Memory B cell (primary cell): Measurements from ENCODE around the gene LARGE1.

Source experiments
- ATAC-seq: fragments of 150-1000 bp; cut with Tn5 transposase; 2 replicates; pipeline ENCODE4 v1.10.0; 2021; ENCODE audit warnings: low read depth, mild to moderate bottlenecking, moderate library complexity
- DNase-seq, 2 donors: peaks; one replicate each; pipeline ENCODE4 v3.0.0; 2022; ENCODE audit warnings: low spot score in 2 of 2
- H3K27ac Mint-ChIP-seq: one replicate; pipeline ENCODE4 v1.8.0; 2022; ENCODE audit warnings: mild to moderate bottlenecking, moderate library complexity, mixed read lengths
- H3K27me3 Mint-ChIP-seq: one replicate; pipeline ENCODE4 v1.8.0; 2022; ENCODE audit warnings: mixed read lengths
- H3K36me3 Mint-ChIP-seq: one replicate; pipeline ENCODE4 v1.8.0; 2022; ENCODE audit warnings: mild to moderate bottlenecking, mixed read lengths
- H3K4me1 Mint-ChIP-seq: one replicate; pipeline ENCODE4 v1.8.0; 2022; ENCODE audit warnings: mixed read lengths
- H3K4me3 Mint-ChIP-seq: one replicate; pipeline ENCODE4 v1.8.0; 2022; ENCODE audit warnings: mild to moderate bottlenecking, moderate library complexity, mixed read lengths
- H3K9me3 Mint-ChIP-seq: one replicate; pipeline ENCODE4 v1.8.0; 2022; ENCODE audit warnings: mixed read lengths

Gene LARGE1

DNA sequence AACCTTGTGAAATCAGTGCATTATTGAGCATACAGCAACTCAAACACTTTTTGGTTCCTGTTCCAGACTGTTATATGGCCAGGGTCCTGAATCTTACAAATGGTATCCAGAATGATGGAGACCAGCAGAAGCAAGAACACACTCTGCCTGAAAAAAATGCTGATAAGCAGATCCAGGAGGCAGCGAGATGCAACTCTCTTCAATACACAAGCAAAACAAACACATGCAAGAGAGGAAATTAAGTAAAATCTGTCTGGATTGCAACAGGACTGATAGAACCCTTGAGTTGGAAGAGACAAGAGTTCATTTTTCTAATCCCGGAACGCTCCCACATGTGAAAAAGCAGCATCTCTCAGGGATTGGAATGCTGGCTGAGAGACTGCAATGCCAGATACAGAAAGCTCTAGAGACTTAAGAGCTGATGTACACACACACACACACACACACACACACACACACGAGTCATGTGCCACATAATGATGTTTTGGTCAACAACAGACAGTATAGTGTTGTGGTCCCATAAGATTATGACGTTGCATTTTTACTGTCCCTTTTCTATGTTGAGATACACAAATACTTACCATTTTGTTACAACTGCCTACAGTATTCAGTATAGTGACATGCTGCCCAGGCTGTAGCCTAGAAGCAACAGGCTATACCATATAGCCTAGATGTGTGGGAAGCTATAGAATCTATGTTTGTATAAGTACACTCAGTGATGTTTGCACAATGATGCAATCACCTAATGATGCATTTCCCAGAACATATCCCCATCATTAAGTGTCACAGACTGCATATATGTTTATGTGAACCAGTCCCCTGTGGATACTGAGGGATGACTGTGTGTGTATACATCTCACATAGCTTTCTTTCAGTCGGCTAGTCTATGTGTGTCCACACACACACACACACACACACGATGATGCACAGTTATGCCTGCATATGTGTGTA, 406.6 kb downstream of the LARGE1 start:
- no peak overlapping the region for H3K4me3 Mint-ChIP-seq
- H3K4me1 Mint-ChIP-seq: peaks cover 2% of the 10 kb centered on the region
- no peak overlapping the region for H3K27ac Mint-ChIP-seq
- H3K27me3 Mint-ChIP-seq: no peaks in the 10 kb centered on the region
- peaks cover 2% of the 10 kb centered on the region for H3K36me3 Mint-ChIP-seq
- ATAC-seq (no peak), DNase-seq (no peak)
- no peaks in the 10 kb centered on the region for H3K9me3 Mint-ChIP-seq

DNA sequence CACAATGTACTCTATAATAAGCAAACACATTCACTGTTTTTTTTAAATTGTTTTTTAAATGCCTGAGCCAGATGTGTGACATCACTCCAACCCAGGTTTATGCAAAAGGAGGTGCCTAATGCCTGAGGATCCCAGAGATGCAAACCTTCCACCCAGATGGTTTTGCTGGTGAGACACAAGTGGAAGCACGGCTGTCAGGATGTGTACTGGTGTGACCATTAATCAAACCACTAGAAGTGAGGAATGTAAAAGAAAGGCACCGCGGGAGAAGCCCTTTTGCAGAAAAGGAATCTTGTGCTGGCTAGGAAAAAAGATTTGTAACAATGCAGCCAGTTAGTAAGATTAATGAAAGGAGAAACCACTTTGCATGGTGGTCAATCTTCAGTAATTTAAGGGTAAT, 407.4 kb downstream of the LARGE1 start:
- Mint-ChIP-seq H3K4me3 (no peak overlapping the region), H3K9me3 (no peaks in the 10 kb centered on the region), H3K36me3 (peaks cover 2% of the 10 kb centered on the region), H3K27me3 (peaks cover 2% of the 10 kb centered on the region), H3K4me1 (no peaks in the 10 kb centered on the region), H3K27ac (no peak overlapping the region)
- ATAC-seq: no peak
- DNase-seq: no peak

- ATAC-seq (no peak), DNase-seq (no peak)
- Mint-ChIP-seq H3K4me3 (no peak overlapping the region), H3K9me3 (no peaks in the 10 kb centered on the region), H3K4me1 (no peaks in the 10 kb centered on the region), H3K36me3 (peaks cover 2% of the 10 kb centered on the region), H3K27ac (no peak overlapping the region), H3K27me3 (peaks cover 2% of the 10 kb centered on the region)
Measured at GRCh38 chr22:33510429-33510904, 409.8 kb downstream of the LARGE1 start.

DNA sequence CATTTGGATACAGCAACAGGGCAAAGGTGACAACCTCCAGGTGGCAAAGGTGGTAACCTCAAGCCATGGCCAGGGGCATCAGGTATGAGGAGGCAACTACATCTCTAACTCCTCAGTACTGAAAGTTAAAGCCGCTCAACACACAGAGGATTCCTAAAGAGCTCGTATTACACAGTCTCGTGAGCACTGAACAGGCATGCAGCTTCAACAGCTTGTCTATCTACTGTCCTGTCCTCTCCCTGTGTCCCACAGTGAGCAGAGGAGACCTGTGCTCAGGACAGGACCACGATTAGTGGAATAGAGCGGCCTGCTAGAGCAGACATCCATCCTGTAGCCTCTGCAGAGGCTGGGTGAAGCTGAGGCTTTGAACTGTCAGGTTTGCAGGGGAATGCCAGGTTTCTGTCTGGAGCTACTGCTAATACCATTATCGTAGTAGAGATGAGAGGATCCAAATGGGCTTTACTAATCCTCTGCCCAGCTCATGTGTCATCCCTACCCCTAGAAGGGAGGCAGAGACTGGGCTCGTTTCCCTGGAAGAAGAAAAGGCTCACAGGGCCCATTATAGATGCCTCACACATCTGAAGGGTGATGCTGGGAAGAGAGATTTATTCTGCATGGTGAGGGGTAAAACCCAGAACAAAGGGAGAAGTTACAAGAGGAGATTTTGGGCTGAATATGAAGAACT, 415.2 kb downstream of the LARGE1 start:
- DNase-seq (no peak), ATAC-seq (no peak)
- H3K4me3 Mint-ChIP-seq: no peak overlapping the region
- peaks cover 6% of the 10 kb centered on the region for H3K36me3 Mint-ChIP-seq
- H3K27ac Mint-ChIP-seq: no peak overlapping the region
- H3K27me3 Mint-ChIP-seq: peaks cover 7% of the 10 kb centered on the region
- no peaks in the 10 kb centered on the region for H3K9me3 Mint-ChIP-seq
- H3K4me1 Mint-ChIP-seq: peaks cover 3% of the 10 kb centered on the region

DNA sequence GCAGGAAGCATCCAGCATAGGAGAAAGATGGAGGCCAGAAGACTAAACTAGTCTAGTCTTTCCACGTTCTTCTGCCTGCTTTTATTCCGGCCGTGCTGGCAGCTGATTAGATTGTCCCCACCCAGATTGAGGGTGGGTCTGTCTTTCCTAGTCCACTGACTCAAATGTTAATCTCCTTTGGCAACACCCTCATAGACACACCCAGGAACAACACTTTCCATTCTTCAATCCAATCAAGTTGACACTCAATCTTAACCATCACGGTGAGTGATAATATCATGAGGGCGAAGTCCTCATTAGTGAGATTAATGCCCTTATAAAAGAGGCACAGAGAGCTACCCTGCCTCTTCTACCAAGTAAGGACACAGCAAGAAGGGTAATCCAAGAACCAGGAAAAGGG, 424.2 kb downstream of the LARGE1 start:
- no peak overlapping the region for H3K27ac Mint-ChIP-seq
- H3K27me3 Mint-ChIP-seq: peaks cover 5% of the 10 kb centered on the region
- H3K9me3 Mint-ChIP-seq: no peaks in the 10 kb centered on the region
- DNase-seq: no peak
- no peak for ATAC-seq
- no peak overlapping the region for H3K4me3 Mint-ChIP-seq
- H3K36me3 Mint-ChIP-seq: peaks cover 2% of the 10 kb centered on the region
- peaks cover 6% of the 10 kb centered on the region for H3K4me1 Mint-ChIP-seq

GRCh38 chr22:33493476-33494205, 426.6 kb downstream of the LARGE1 start:
- H3K4me1 Mint-ChIP-seq: peaks cover 6% of the 10 kb centered on the region
- peaks cover 2% of the 10 kb centered on the region for H3K9me3 Mint-ChIP-seq
- DNase-seq (no peak), ATAC-seq (no peak)
- H3K36me3 Mint-ChIP-seq: peaks cover 7% of the 10 kb centered on the region
- H3K27me3 Mint-ChIP-seq: peaks cover 4% of the 10 kb centered on the region
- H3K27ac Mint-ChIP-seq: no peak overlapping the region
- no peak overlapping the region for H3K4me3 Mint-ChIP-seq

GRCh38 chr22:33492210-33492651, 428.0 kb downstream of the LARGE1 start:
- Mint-ChIP-seq H3K27ac (no peak overlapping the region), H3K4me3 (peak overlapping the region; percentile 52), H3K27me3 (peaks cover 4% of the 10 kb centered on the region), H3K4me1 (peaks cover 6% of the 10 kb centered on the region), H3K36me3 (peaks cover 7% of the 10 kb centered on the region), H3K9me3 (peaks cover 2% of the 10 kb centered on the region)
- DNase-seq (no peak), ATAC-seq (no peak)

DNA sequence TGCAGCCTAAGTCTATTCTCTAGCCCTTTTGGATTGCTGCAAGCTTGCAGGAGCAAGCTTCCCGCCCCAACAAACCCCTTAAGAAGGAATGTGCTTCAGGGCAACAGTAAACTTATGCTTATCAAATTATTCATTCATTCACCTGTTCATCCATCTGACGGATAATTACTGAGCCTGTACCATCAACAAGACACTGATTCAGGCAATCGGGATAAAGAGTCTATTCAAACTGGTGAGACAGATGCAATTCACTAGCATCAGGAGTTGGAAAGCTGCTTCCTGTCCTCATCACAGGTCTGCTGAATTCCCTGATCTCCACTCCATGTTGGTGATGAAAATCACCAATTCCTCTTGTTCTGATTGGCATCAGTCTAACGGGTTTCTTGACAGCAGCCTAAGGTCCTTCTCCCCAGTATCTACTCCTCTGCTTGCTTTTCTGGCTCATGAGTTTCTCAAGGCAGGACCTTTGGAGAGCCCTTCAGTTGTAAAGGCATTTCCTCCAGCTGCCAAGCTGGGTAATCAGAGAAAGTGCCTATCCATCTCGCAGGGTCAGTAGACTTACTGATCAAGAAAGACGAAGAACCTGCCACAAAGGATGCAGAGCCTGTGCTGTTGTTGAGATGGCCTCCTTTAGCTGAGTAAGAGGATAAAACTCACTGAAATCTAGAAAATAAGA, 433.1 kb downstream of the LARGE1 start:
- DNase-seq: no peak
- H3K4me1 Mint-ChIP-seq: no peaks in the 10 kb centered on the region
- peaks cover 2% of the 10 kb centered on the region for H3K9me3 Mint-ChIP-seq
- peaks cover 7% of the 10 kb centered on the region for H3K36me3 Mint-ChIP-seq
- H3K27ac Mint-ChIP-seq: no peak overlapping the region
- peaks cover 3% of the 10 kb centered on the region for H3K27me3 Mint-ChIP-seq
- no peak overlapping the region for H3K4me3 Mint-ChIP-seq
- ATAC-seq: no peak

DNA sequence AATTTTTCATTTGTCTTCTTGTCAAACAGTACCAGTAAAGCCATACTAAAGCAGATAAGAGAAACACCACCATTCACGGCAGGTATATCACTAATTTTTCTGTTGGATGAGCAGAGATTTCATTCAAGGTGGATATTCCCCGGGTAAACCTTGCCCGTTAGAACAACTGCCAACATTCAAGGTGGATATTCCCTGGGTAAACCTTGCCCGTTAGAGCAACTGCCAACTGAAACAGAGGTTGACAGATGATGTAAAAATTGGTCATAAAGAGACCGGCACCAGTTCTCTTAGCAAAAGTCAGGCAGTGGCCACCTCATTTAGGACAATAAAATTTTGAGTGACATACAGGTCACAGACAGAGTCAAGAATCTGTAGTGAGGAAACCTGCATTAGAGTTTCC, 438.7 kb downstream of the LARGE1 start:
- Mint-ChIP-seq H3K27me3 (peaks cover 7% of the 10 kb centered on the region), H3K27ac (no peak overlapping the region), H3K4me1 (peaks cover 3% of the 10 kb centered on the region), H3K9me3 (peaks cover 1% of the 10 kb centered on the region), H3K36me3 (peaks cover 3% of the 10 kb centered on the region), H3K4me3 (no peak overlapping the region)
- no peak for ATAC-seq
- no peak for DNase-seq

GRCh38 chr22:33477120-33478111, 442.9 kb downstream of the LARGE1 start:
- Mint-ChIP-seq H3K27me3 (peaks cover 4% of the 10 kb centered on the region), H3K27ac (no peak overlapping the region), H3K4me3 (no peak overlapping the region), H3K36me3 (peaks cover 2% of the 10 kb centered on the region), H3K4me1 (peaks cover 13% of the 10 kb centered on the region), H3K9me3 (peaks cover 1% of the 10 kb centered on the region)
- no peak for ATAC-seq
- DNase-seq: no peak

DNA sequence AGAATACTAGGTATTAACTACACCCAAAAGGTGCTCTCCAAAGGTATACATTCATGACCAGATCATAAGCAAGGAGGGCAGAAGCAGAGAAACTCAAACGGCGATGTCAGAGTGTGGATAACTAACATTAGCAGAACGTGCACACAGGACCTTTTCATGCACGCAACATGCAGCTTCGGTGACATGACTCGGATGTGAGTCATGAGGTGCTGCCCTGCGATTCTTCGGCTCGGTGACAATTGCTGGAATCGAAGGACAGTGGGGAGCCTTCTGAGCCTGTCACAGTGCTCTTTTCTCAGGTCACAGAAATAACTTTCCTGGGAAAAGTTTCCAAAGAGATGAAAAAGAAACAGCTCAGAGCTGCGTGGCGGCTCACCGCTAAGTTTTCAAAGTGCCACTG, 443.6 kb downstream of the LARGE1 start:
- DNase-seq: no peak
- H3K9me3 Mint-ChIP-seq: peaks cover 1% of the 10 kb centered on the region

DNA sequence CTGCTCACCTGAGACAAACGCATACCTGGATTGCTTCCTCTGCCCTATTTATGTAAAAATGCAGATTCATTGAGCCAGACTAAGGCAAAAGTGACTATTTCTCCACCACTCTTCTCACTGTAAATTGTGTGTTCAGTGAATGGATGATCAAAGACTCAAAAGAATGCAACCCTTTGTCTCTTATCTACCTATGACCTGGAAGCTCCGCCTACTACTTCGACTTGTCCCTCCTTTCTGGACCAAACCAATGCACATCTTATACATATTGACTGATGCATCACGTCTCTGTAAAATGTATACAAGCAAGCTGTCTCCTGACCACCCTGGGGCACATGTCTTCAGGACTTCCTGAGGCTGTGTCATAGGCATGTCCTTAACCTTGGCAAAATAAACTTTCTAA, 444.1 kb downstream of the LARGE1 start:
- H3K4me1 Mint-ChIP-seq: peaks cover 17% of the 10 kb centered on the region
- H3K27me3 Mint-ChIP-seq: peaks cover 4% of the 10 kb centered on the region
- H3K9me3 Mint-ChIP-seq: peaks cover 1% of the 10 kb centered on the region
- peaks cover 2% of the 10 kb centered on the region for H3K36me3 Mint-ChIP-seq
- H3K4me3 Mint-ChIP-seq: no peak overlapping the region
- ATAC-seq (no peak), DNase-seq (no peak)
- no peak overlapping the region for H3K27ac Mint-ChIP-seq

More for the DNA sequence above, 443.6 kb downstream of the LARGE1 start:
- H3K36me3 Mint-ChIP-seq: peaks cover 2% of the 10 kb centered on the region
- H3K4me1 Mint-ChIP-seq: peaks cover 17% of the 10 kb centered on the region
- no peak overlapping the region for H3K27ac Mint-ChIP-seq
- H3K27me3 Mint-ChIP-seq: peaks cover 4% of the 10 kb centered on the region
- H3K4me3 Mint-ChIP-seq: no peak overlapping the region
- no peak for ATAC-seq
